Ectodermal cell (in vitro differentiated cells): Measurements from ENCODE around the gene TMPRSS15.
"Not testable (repeated sequence)": the region's sequence is repeated elsewhere in the genome, so short reads cannot be mapped to it uniquely, and the experiment has no call there.

Experiments used
- H3K27ac ChIP-seq: 2 replicates; pipeline ENCODE4 v1.7.0; 2013; ENCODE audit warnings: mild to moderate bottlenecking, low read depth, low read length; ENCODE audit not compliant: insufficient read depth, poor library complexity, severe bottlenecking
- H3K27me3 ChIP-seq: 2 replicates; pipeline ENCODE4 v1.7.0; 2013; ENCODE audit warnings: mild to moderate bottlenecking, low read length; ENCODE audit not compliant: insufficient read depth, control insufficient read depth, poor library complexity, severe bottlenecking
- H3K36me3 ChIP-seq: one replicate; pipeline ENCODE4 v1.7.0; 2013; ENCODE audit warnings: low read length; ENCODE audit not compliant: control insufficient read depth, insufficient read depth
- H3K4me1 ChIP-seq: one replicate; pipeline ENCODE4 v1.7.0; 2013; ENCODE audit warnings: low read length; ENCODE audit not compliant: control insufficient read depth, insufficient read depth
- H3K4me3 ChIP-seq: 2 replicates; pipeline ENCODE4 v1.7.0; 2013; ENCODE audit warnings: low read depth, low read length, control low read depth; ENCODE audit not compliant: insufficient read depth
- H3K9me3 ChIP-seq: 2 replicates; pipeline ENCODE4 v1.7.0; 2013; ENCODE audit warnings: mild to moderate bottlenecking, low read length, moderate library complexity; ENCODE audit not compliant: control insufficient read depth
- WGBS, 2 experiments: methylation state at CpG; one replicate each; pipeline ENCODE4 v1.1.7; 2013; ENCODE audit warnings: missing lambda C conversion rate in 2 of 2; 5-methylcytosine and 5-hydroxymethylcytosine counted together

TMPRSS15 gene

DNA sequence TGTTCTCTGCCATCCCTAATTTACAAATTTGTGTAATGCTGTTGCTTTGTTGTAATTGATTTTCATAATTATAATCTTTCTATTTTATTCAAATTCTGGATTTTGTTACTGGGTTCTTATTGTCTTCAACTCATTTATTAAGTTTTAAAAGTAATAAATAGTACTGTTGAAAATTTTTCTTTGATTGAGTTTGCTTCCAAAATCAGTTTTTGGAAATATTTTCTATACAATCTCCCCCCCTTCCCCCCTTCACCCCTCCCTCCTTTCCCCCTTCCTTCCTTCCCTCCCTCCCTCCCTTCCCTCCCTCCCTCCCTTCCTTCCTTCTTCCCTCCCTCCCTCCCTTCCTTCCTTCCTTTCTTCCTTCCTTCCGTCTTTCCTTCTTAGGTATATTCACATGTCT, 6.0 kb upstream of the TMPRSS15 start:
- no peaks in the 10 kb centered on the region for H3K36me3 ChIP-seq
- H3K4me3 ChIP-seq = no peak overlapping the region
- no peaks in the 10 kb centered on the region for H3K27me3 ChIP-seq
- H3K9me3 ChIP-seq = no peaks in the 10 kb centered on the region
- H3K27ac ChIP-seq = no peak overlapping the region
- WGBS, 2 experiments = 100% methylated on average over 1 of the region's 1 CpG
- H3K4me1 ChIP-seq = peaks cover 11% of the 10 kb centered on the region

DNA sequence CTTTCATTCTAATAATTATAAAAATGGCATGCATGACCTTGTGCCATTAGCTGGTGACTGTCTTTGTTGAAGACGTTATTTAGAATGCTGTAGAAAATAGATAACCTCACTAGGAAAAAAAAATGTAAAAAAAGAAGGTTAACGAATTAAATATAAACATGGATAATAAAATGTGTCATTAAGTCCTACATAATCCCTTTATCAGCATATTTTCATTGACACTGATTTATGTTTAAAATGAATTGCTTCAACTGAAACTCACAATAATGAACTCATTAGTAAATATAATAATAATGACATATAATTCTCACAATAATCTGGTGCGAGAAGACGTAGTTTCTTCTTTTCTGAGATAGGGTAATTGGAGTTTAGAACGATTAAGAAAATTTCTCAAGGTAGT, 4.7 kb downstream of the TMPRSS15 start:
- Histone ChIP-seq H3K36me3 (no peaks in the 10 kb centered on the region), H3K4me1 (no peaks in the 10 kb centered on the region), H3K9me3 (peaks cover 4% of the 10 kb centered on the region), H3K4me3 (no peak overlapping the region), H3K27ac (no peak overlapping the region), H3K27me3 (no peaks in the 10 kb centered on the region)
- 92% methylated on average over 4 of the region's 5 CpGs; no CpG with 5 or more reads in 1 of the 2 experiments for WGBS, 2 experiments

DNA sequence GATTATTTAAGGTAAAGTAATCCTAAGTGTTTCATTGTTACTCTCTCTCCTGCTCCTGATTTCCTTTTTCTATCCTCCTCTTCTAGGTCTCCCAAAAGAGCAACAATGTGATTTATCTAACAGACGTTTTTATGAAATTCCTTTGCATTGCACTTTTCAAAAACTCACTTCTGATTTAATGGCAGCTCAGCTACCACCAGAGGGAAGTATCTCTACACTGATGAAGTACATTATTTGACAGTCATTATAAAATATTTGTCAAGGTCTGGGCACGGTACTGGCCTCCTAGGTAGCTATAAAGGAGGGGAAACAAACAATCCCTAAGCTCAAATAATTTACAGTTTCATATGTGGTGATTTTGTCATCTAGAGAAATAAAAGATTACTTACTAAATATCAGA, 15.6 kb downstream of the TMPRSS15 start:
- WGBS, 2 experiments = 67 to 82% methylated on average over 1 of the region's 2 CpGs

DNA sequence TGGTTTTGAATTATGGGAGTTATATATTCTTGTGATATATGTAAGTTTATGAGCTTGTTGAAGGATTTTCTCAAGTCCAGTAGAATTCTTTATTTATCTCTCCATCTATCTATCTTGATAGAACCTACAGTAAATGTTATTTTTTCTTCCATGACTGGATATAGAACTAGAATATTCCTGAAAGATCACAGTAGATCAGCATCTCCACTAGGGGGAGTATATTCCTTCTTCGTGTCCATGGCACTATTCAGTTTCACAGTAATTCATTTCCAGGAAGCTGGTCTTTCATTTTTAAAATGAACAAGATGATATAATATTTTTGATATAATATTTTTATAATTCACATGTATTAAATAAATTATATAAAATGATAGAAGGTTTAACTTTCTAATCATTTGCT, 18.8 kb downstream of the TMPRSS15 start:
- no peaks in the 10 kb centered on the region for H3K27me3 ChIP-seq
- no peak overlapping the region for H3K4me3 ChIP-seq
- no peaks in the 10 kb centered on the region for H3K4me1 ChIP-seq
- H3K9me3 ChIP-seq = no peaks in the 10 kb centered on the region
- no peak overlapping the region for H3K27ac ChIP-seq
- no CpG with 5 or more reads among the region's 1 CpG for WGBS, 2 experiments
- H3K36me3 ChIP-seq = no peaks in the 10 kb centered on the region

More for the DNA sequence above, 15.6 kb downstream of the TMPRSS15 start:
- H3K4me3 ChIP-seq = no peak overlapping the region
- H3K36me3 ChIP-seq = no peaks in the 10 kb centered on the region
- no peaks in the 10 kb centered on the region for H3K9me3 ChIP-seq
- no peaks in the 10 kb centered on the region for H3K4me1 ChIP-seq
- H3K27ac ChIP-seq = no peak overlapping the region
- no peaks in the 10 kb centered on the region for H3K27me3 ChIP-seq

DNA sequence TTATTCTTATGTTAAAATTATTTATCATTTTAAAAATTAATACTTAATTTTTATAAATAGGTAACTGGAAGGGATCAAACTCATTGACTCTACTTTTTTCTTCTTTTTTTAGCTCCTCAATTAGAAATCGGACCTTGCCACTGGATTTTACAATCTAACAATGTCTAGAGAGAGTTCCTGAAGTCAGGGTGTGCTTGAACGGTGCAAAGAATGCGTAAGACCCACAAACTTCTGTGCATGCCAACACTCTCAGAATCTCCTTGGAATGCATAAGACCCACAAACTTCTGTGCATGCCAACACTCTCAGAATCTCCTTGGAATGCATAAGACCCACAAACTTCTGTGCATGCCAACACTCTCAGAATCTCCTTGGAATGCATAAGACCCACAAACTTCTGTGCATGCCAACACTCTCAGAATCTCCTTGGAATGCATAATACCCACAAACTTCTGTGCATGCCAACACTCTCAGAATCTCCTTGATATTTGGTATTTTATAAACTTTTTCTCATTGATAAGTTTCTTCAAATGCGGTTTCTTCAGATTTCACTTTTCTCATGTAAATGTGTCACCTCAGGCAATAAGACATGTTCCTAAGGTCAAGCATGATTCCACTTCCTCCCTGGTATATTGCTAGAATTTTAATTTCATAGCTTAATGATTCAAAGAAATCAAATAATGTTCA, 20.5 kb downstream of the TMPRSS15 start:
- not testable (repeated sequence) for H3K27ac ChIP-seq, H3K36me3 ChIP-seq, H3K9me3 ChIP-seq, H3K27me3 ChIP-seq, H3K4me1 ChIP-seq, H3K4me3 ChIP-seq
- 92 to 97% methylated on average over 4 of the region's 4 CpGs for WGBS, 2 experiments

DNA sequence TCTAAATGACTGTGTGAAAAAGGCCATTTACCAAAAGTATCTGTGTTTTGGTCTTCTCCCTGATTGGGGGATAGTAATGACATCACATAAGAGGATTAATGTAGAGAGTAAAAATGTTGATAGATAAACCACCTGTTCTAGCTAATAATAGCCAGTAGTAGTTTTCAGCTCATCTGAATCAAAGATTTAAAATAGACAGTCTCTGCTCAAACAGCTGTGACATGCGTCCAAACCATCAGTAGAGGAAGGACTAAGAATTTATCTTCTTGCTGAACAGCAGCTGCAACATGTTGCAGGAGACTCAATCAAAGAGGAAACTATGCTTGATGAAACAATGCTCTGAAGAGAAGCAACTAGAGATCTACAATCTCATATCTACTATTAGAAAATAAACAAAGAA, 21.4 kb downstream of the TMPRSS15 start:
- H3K36me3 ChIP-seq = no peaks in the 10 kb centered on the region
- no peaks in the 10 kb centered on the region for H3K9me3 ChIP-seq
- H3K4me3 ChIP-seq = no peak overlapping the region
- no peaks in the 10 kb centered on the region for H3K27me3 ChIP-seq
- no peaks in the 10 kb centered on the region for H3K4me1 ChIP-seq
- no peak overlapping the region for H3K27ac ChIP-seq
- WGBS, 2 experiments = 0% methylated on average over 1 of the region's 1 CpG

DNA sequence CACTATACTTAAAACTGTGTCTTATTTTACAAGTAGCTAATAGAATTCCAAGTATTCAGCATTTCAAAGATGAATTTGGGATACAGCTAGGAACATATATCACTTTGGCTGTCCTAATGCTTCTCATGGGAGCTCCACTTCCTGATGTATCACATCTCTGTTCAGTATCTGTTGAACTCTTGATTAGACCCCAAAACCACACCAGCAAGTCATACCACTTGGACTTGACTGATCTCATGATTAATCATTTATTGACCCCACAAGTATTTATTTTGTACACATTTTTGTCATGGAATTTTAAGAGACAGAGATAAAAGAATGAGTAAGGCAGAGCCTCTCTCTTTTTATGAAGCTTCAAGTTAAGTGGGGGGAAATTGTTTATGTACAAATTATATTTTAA, 30.0 kb downstream of the TMPRSS15 start:
- no peaks in the 10 kb centered on the region for H3K27me3 ChIP-seq
- no peaks in the 10 kb centered on the region for H3K9me3 ChIP-seq
- H3K4me1 ChIP-seq = no peaks in the 10 kb centered on the region

DNA sequence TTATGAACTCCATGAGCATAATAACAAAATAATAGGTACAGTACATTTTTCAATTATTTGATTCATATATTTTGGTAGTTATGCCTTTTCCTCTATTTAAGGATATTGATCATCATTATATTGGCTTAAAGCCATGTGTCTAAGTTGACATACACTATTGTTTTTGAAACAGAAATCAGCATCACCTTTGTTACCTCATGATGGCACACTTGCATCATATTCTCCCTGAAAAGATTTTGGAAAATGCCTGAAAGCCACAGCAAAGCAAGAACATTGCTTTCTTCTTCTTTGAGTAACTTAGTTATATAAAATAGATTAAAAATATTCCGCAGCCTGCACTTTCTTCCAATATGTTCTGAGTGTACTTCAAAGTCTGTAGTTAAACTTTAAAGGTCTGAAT, 33.3 kb downstream of the TMPRSS15 start:
- no CpG with 5 or more reads among the region's 1 CpG for WGBS, 2 experiments
- Histone ChIP-seq H3K27me3 (no peaks in the 10 kb centered on the region), H3K36me3 (no peaks in the 10 kb centered on the region), H3K27ac (no peak overlapping the region), H3K9me3 (no peaks in the 10 kb centered on the region), H3K4me1 (no peaks in the 10 kb centered on the region), H3K4me3 (no peak overlapping the region)

More for the DNA sequence above, 30.0 kb downstream of the TMPRSS15 start:
- H3K36me3 ChIP-seq = no peaks in the 10 kb centered on the region
- H3K27ac ChIP-seq = no peak overlapping the region
- H3K4me3 ChIP-seq = no peak overlapping the region

DNA sequence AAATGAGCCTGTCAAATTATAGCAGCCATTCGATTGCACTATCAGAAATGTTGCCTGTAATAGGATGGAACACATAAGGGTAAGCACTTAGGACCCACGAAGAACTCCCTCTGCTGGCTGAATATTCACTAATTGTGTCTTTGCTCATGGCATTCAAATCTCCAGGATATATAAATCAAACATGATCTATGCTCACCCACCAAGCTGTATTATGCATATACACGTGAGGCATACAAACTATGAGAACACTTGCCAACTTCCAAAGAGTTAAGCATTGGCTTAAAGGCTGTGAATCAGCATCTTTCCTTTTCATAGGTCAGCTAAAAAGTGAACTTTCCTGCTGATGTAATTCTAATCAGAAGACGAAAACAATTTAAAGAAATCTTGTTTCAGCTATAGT, 34.5 kb downstream of the TMPRSS15 start:
- WGBS, 2 experiments = 54 to 57% methylated on average over 4 of the region's 4 CpGs
- Histone ChIP-seq H3K9me3 (no peaks in the 10 kb centered on the region), H3K4me1 (no peaks in the 10 kb centered on the region), H3K27me3 (no peaks in the 10 kb centered on the region), H3K4me3 (no peak overlapping the region), H3K27ac (no peak overlapping the region), H3K36me3 (no peaks in the 10 kb centered on the region)

DNA sequence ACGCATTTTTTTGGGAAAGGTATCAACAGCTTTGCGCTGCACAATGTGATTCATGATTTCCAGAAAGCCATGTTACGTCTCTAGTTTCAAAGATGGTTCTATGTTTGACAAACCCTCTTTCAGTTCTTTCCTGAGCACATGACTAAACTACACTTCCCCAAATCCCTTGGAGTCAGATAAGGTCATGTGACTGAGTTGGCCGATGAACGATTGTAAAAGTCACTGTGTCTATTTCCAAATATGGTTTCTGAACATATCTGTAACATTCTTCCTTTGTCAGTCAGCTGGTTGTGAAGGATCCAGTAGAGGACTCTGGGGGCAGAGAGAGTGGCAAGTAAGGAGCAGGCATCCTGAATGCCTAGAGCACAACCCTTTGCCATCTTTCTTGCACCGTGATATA, 35.4 kb downstream of the TMPRSS15 start:
- Histone ChIP-seq H3K4me1 (no peaks in the 10 kb centered on the region), H3K36me3 (no peaks in the 10 kb centered on the region), H3K27ac (no peak overlapping the region), H3K27me3 (no peaks in the 10 kb centered on the region), H3K4me3 (no peak overlapping the region), H3K9me3 (no peaks in the 10 kb centered on the region)
- 94 to 98% methylated on average over 5 to 6 of the region's 6 CpGs for WGBS, 2 experiments

DNA sequence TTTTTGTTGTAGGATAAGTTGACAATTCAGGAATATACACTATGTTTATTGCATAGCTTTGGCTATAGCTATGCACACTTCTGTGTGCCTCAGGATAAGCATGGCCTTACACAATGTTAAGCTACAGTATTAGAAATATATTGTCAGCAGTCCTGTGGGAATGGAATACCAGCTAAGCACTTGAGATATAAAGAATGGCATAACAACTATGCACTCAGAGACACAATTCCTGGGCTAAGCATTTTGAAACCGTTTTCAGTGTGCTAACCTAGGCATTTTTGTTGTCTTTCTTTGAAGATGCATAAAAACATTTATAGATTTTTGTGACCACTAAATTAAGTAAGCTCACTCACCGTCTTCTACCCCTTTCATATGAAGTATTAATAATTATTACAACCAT, 46.8 kb downstream of the TMPRSS15 start:
- H3K4me3 ChIP-seq = no peak overlapping the region
- no peak overlapping the region for H3K27ac ChIP-seq
- WGBS, 2 experiments = 95 to 100% methylated on average over 1 to 2 of the region's 2 CpGs
- no peaks in the 10 kb centered on the region for H3K4me1 ChIP-seq
- H3K36me3 ChIP-seq = no peaks in the 10 kb centered on the region
- no peaks in the 10 kb centered on the region for H3K9me3 ChIP-seq
- no peaks in the 10 kb centered on the region for H3K27me3 ChIP-seq
